GM21825 (cell line): Measurements from ENCODE around the gene LIPG.
"Not testable (repeated sequence)": the region's sequence is repeated elsewhere in the genome, so short reads cannot be mapped to it uniquely, and the experiment has no call there.

ENCODE experiments used
- ATAC-seq: cut with Tn5 transposase; IDR thresholded peaks from one replicate; pipeline ENCODE4 v1.9.1; 2021; ENCODE audit warnings: mild to moderate bottlenecking, moderate library complexity; ENCODE audit not compliant: unreplicated experiment

Gene LIPG

GRCh38 chr18:49546278-49546677 lies 15.6 kb upstream of the LIPG start:
- ATAC-seq = no peak

GRCh38 chr18:49546719-49547273 lies 15.1 kb upstream of the LIPG start:
- ATAC-seq = no peak

GRCh38 chr18:49547701-49548100 lies 14.2 kb upstream of the LIPG start:
- no peak for ATAC-seq

- no peak for ATAC-seq
Measured at GRCh38 chr18:49548229-49548636, 13.6 kb upstream of the LIPG start.

- no peak for ATAC-seq
Measured at GRCh38 chr18:49550621-49551339, 11.1 kb upstream of the LIPG start.

GRCh38 chr18:49553003-49553402 lies 8.9 kb upstream of the LIPG start:
- no peak for ATAC-seq

GRCh38 chr18:49555641-49556040 lies 6.2 kb upstream of the LIPG start:
- no peak for ATAC-seq

- no peak for ATAC-seq
Measured at GRCh38 chr18:49558356-49558755, 3.5 kb upstream of the LIPG start.

- ATAC-seq = not testable (repeated sequence)
Measured at GRCh38 chr18:49559326-49559931, 2.4 kb upstream of the LIPG start.

GRCh38 chr18:49560277-49560623 lies 1.6 kb upstream of the LIPG start:
- no peak for ATAC-seq

- no peak for ATAC-seq
Measured at GRCh38 chr18:49560624-49561288, 1.1 kb upstream of the LIPG start.

GRCh38 chr18:49562481-49563129 lies 748 bp downstream of the LIPG start:
- ATAC-seq = no peak

- ATAC-seq = no peak
Measured at GRCh38 chr18:49563130-49563540, 1.3 kb downstream of the LIPG start.

GRCh38 chr18:49563701-49564517 lies 2.1 kb downstream of the LIPG start:
- ATAC-seq = no peak

GRCh38 chr18:49564518-49564834 lies 2.6 kb downstream of the LIPG start:
- no peak for ATAC-seq

GRCh38 chr18:49565101-49565500 lies 3.2 kb downstream of the LIPG start:
- ATAC-seq = no peak

- no peak for ATAC-seq
Measured at GRCh38 chr18:49565612-49566011, 3.8 kb downstream of the LIPG start.

- ATAC-seq = no peak
Measured at GRCh38 chr18:49566217-49566770, 4.4 kb downstream of the LIPG start.

GRCh38 chr18:49566985-49567384 lies 5.1 kb downstream of the LIPG start:
- no peak for ATAC-seq

GRCh38 chr18:49569724-49570123 lies 7.9 kb downstream of the LIPG start:
- no peak for ATAC-seq
